Measurements from ENCODE around the gene CDH4.

Gene CDH4

DNA sequence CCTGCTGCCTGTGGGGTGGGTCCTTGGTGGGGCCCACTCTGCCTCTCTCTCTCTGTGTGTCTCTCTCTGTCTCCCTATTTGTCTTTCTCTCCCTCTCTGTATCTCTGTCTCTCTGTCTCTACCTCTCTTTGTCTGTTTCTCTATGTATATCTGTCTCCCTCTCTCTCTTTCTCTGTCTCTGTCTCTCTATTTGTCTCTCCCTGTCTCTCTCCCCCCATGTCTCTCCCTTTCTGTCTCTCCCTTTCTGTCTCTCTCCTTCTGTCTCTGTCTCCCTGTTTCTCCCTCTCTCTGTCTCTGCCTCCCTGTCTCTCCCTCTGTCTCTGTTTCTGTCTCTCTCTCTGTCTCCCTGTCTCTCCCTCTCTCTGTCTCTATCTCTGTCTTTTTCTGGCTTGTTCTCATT is 353.2 kb downstream of the CDH4 start:
- DNase-seq (ENCODE audit: low spot score) = no peak

GRCh38 chr20:61605862-61606557 is 353.9 kb downstream of the CDH4 start:
- POLR2A ChIA-PET (ENCODE audit: low non-redundant PET) = no interaction called here
- TF ChIP-seq, protein P1, sequence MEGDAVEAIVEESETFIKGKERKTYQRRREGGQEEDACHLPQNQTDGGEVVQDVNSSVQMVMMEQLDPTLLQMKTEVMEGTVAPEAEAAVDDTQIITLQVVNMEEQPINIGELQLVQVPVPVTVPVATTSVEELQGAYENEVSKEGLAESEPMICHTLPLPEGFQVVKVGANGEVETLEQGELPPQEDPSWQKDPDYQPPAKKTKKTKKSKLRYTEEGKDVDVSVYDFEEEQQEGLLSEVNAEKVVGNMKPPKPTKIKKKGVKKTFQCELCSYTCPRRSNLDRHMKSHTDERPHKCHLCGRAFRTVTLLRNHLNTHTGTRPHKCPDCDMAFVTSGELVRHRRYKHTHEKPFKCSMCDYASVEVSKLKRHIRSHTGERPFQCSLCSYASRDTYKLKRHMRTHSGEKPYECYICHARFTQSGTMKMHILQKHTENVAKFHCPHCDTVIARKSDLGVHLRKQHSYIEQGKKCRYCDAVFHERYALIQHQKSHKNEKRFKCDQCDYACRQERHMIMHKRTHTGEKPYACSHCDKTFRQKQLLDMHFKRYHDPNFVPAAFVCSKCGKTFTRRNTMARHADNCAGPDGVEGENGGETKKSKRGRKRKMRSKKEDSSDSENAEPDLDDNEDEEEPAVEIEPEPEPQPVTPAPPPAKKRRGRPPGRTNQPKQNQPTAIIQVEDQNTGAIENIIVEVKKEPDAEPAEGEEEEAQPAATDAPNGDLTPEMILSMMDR (conservative IDR thresholded peaks at IDR 0.05; ENCODE audit: low read depth) = no peak
- no peak overlapping the region for H3K27ac ChIP-seq
- no peak for DNase-seq (ENCODE audit: low spot score)
- CTCF ChIA-PET = interaction anchor here (0.6 kb wide), 1 partner anchor 290 kb away, joined by 3 read pairs; no protein-coding TSS in a partner anchor

More for the DNA sequence above, 353.2 kb downstream of the CDH4 start:
- H3K27ac ChIP-seq = no peak overlapping the region
- ChIA-PET CTCF (interaction anchor here (0.6 kb wide), 1 partner anchor 291 kb away, joined by 3 read pairs; no protein-coding TSS in a partner anchor), POLR2A (ENCODE audit: low non-redundant PET) (no interaction called here)
- TF ChIP-seq, protein P1 (conservative IDR thresholded peaks at IDR 0.05; ENCODE audit: low read depth) = no peak

- TF ChIP-seq, protein P1 (conservative IDR thresholded peaks at IDR 0.05; ENCODE audit: low read depth) = no peak
- ChIA-PET POLR2A (ENCODE audit: low non-redundant PET) (no interaction called here), CTCF (no interaction called here)
- DNase-seq (ENCODE audit: low spot score) = peak; percentile 64
- no peak overlapping the region for H3K27ac ChIP-seq
Measured at GRCh38 chr20:61608275-61609085, 356.4 kb downstream of the CDH4 start.

DNA sequence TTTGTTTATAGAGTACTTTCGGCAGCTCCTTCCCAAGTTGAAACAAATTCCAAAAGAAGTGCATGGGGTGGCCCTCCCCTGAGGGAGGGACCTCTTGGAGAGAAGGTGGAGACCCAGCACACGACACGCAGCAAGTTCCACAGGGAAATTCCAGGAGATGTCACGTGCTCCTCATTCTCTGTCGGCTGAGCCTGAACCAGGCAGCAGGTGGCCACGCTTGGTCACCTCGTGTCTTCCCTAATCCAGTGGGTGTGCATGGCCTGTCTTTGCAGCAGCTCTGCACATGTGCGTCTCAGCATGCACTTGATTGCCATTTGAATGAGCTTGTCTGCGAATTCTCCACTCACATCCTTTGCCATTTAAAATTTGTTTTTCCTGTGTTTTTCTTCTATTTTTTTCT is 357.4 kb downstream of the CDH4 start:
- H3K27ac ChIP-seq = no peak overlapping the region
- CTCF ChIA-PET = interaction anchor here (1.2 kb wide), 1 partner anchor 23 kb away, joined by 3 read pairs; no protein-coding TSS in a partner anchor
- POLR2A ChIA-PET (ENCODE audit: low non-redundant PET) = no interaction called here

DNA sequence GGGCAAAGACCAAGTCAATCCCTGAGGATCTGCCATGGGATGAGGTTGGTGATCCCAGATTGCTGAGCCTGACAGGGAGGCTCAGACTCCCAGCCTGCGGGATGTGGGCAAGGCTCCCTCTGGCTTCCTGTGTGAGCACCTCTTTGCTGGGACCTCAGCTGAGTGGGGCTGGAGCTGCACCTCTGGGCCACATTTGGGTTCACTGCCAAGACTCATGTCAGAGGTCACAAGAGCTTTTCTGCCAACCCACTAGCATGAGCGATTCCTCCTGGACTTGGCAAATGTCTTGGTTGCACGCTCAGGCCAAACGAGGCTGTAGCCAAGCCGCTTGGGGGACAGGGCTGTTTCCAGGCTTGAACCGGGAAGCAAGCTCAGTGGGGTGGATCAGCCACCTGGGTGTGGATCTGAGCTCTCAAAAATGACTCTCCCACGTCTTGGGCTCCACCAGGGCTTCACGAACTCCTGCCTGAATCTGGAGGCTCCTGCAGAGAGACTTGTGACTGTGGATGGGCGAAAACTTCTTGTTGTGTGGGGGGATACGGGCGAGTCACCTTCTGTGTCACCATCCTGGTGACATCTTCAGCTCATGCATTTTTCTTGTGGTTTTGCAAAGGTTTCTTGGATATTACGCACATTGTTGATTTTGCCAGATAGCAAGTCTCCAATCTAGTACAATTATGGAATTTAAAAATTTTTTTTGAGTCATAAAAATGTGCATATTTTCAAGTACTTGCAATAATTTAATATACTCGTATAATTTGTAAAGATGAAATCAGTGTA is 359.5 kb downstream of the CDH4 start:
- ChIA-PET POLR2A (ENCODE audit: low non-redundant PET) (no interaction called here), CTCF (interaction anchor here (0.8 to 1.4 kb wide), 2 partner anchors 10 to 16 kb away, joined by 3 read pairs; no protein-coding TSS in a partner anchor)
- DNase-seq (ENCODE audit: low spot score) = no peak
- no peak overlapping the region for H3K27ac ChIP-seq
- TF ChIP-seq, protein P1 (conservative IDR thresholded peaks at IDR 0.05; ENCODE audit: low read depth) = no peak

More for the DNA sequence above, 357.4 kb downstream of the CDH4 start:
- TF ChIP-seq, protein P1 (conservative IDR thresholded peaks at IDR 0.05; ENCODE audit: low read depth) = no peak
- no peak for DNase-seq (ENCODE audit: low spot score)
